Coronary artery (tissue), 2 donors: ENCODE results near the gene ARL8A.
"Not testable (repeated sequence)": the region's sequence is repeated elsewhere in the genome, so short reads cannot be mapped to it uniquely, and the experiment has no call there.

Source experiments
- DNase-seq: peaks from one replicate; pipeline ENCODE4 v3.0.0-alpha.2; 2017; ENCODE audit warnings: low spot score
- H3K27ac ChIP-seq, 2 donors: fragments of 200-600 bp; sonication (generic); one replicate each; pipeline ENCODE4 v1.5.1; 2016 to 2019
- H3K4me3 ChIP-seq: fragments of 200-600 bp; sonication (generic); 2 replicates; pipeline ENCODE4 v1.5.1; 2016; ENCODE audit warnings: mild to moderate bottlenecking, moderate library complexity
- CTCF ChIP-seq: fragments of 200-600 bp; sonication (generic); IDR thresholded peaks from one replicate; pipeline ENCODE4 v1.5.1; 2019; ENCODE audit warnings: antibody characterized with exemption

Gene ARL8A

GRCh38 chr1:202144402-202145067 is at the start of gene ARL8A:
Gene ARL8A, minus strand, starts transcription at chr1:202144737. Its CDS starts 165 bp downstream, at chr1:202144572.
- no peak for TF ChIP-seq CTCF
- Histone ChIP-seq H3K27ac (peak within 1 kb of the TSS; percentile 92 to 96), H3K4me3 (peak within 1 kb of the TSS; percentile 98)
- DNase-seq, result no peak

DNA sequence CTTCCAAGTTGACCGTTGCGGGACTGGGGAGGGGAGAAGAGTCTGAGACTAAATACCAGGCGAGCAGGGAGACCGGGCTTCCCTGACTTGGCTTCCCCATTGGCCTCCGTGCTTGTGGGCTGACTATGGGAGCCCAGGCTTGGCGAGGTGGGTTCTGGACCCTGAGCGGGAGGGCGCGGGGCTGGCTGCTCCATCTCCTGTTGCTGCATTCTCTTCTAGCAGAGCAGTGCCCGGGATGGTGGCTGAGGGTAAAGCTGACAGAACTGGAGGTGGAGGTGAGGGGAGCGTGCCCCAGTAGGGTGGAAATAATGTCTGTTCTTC is 49.8 kb upstream of the ARL8A start:
- DNase-seq, result no peak
- Histone ChIP-seq H3K27ac (peak overlapping the region; percentile 89 to 96), H3K4me3 (peak overlapping the region; percentile 87)
- TF ChIP-seq CTCF, result no peak

DNA sequence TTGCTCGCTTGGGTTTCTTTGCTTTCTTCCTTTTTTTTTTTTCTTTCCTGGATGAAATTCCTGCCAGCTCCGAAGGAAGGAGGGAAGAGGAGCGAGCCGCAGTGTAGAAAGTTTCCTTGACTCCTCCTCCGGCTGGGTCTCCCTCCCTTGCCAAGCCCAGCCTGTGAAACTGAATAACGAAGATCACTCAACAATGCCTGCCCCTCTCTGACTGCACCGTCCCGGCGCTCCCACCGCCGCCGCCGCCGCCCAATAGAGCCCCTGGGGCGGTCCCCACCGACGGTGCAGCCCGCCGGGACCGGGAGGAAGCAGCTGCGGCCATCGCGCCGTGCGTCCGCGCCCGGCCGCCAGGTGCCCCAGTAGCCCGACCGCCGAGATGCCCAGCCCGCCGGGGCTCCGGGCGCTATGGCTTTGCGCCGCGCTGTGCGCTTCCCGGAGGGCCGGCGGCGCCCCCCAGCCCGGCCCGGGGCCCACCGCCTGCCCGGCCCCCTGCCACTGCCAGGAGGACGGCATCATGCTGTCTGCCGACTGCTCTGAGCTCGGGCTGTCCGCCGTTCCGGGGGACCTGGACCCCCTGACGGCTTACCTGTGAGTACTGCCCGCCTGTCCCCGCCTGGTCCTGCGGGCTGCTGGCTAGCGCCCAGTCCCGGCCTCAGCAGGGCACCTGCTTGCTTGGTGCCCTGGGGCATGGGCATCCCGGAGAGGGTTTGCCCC is 49.2 kb upstream of the ARL8A start, which contains the start of gene LGR6:
Gene LGR6 (plus strand): TSS at position 186 of the 714 bp plus-strand sequence. CDS start 191 bp downstream, at position 377.
- Histone ChIP-seq H3K27ac (peak within 1 kb of the TSS; percentile 89 to 96), H3K4me3 (peak within 1 kb of the TSS; percentile 87)
- DNase-seq, result no peak
- peak; percentile 10 for TF ChIP-seq CTCF

- DNase-seq, result no peak
- peak; percentile 94 for TF ChIP-seq CTCF
- peak overlapping the region; percentile 89 to 96 for H3K27ac ChIP-seq
- peak overlapping the region; percentile 87 for H3K4me3 ChIP-seq
Observed at GRCh38 chr1:202192770-202193613, 48.5 kb upstream of the ARL8A start.

GRCh38 chr1:202191391-202191790 is 46.9 kb upstream of the ARL8A start:
- not testable (repeated sequence) for H3K4me3 ChIP-seq, H3K27ac ChIP-seq, DNase-seq

DNA sequence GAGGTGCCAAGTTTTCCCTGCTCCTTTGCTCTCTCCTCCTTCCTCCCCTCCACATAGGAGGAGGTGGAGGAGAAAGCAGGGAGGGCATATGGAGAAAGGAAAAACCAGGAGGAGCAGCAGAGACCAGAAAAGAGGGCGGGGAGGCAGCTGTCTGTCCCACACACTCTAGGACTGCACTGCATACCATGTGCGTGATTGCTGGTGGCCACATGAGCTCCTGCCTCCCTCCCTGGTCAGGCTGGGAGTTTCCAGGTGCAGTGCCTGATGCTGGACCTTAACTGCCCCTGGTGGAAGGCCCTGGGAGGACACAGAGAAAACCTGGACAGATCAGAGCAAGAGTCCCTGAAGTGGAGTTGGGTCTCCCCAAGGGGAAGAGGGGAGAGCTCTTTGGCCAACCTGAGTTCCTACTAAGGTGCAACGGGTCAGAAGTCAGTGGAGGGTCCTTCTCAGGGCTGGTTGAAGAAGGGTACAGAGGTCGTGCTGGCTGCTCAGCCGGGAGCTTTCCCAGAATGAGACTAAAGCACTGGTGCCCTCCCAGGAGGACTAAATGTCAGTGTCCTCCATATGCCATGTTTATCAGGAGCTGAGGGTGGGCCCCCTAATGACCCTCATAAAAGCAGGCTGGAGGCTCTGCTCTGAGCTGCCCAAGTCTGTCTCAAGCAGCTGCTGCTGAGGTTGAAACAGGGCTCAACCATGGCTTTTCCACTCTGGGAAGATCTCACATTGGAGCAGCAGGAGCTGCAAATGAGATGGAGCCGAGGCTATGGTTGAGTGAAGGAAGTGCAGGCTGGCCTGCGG is 45.6 kb upstream of the ARL8A start:
- DNase-seq, result no peak
- Histone ChIP-seq H3K27ac (no peak overlapping the region), H3K4me3 (no peak overlapping the region)
- no peak for TF ChIP-seq CTCF
